Measurements from ENCODE around the gene MRTFA.

MRTFA gene

DNA sequence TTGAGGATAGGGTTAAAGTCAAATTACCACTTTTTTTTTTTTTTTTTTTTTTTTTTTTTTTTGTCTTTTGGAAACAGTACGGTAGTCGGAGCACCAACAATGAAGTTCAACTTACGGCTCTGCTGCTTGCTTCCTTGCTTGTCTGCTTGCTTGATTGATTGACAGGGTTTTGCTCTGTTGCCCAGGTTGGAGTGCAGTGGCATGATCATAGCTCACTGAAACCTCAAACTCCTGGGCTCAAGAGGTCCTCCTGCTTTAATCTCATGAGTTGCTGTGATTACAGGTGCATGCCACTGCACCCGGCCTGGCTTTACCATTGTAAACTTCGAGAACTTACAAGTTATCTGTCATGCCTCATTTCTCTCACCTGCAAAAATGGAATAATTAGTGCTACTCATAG, 260.4 kb downstream of the MRTFA start:
- DNase-seq: no peak

GRCh38 chr22:40374567-40374966, 262.0 kb downstream of the MRTFA start:
- DNase-seq: no peak

- DNase-seq: no peak
Measured at GRCh38 chr22:40368836-40369235, 267.7 kb downstream of the MRTFA start.

- no peak for DNase-seq
Measured at GRCh38 chr22:40368016-40368415, 268.5 kb downstream of the MRTFA start.

DNA sequence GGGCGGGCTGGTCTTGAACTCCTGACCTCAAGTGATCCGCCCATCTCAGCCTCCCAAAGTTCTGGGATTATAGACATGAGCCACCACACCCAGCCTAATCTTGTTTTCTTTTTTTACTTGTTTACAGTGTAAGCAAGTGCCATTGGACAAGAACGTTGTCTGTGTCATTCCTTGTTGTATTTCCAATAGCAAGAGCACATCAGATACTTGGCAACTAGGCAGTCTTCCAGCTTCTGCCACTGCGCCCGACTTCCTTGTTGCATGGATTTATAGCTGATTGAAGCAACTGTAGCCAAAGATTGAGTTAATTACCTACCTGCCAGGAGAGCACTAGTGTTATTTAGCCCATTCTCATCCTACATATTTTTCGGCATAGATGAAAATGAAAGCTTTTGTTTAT, 269.2 kb downstream of the MRTFA start:
- no peak for DNase-seq

DNA sequence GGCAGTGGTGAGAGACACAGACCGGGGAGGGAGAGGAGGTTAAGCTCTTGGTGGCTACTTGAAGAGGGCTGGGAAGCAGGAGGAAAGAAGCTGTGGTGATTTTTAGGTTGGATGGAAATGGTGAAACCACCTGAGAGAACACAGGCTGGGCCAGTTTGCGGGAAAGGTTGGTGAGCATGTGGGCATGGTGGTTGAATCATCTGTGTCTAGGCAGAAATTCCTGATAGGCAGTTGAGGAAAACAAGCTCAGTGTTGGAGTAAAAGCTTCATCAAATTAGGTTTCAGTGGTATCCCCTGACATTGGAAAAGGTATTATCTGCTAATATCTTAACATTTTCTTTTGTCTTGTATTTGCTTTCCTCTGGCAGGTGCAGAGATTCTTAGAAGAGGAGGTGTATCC, 270.5 kb downstream of the MRTFA start:
- no peak for DNase-seq

GRCh38 chr22:40364431-40364830, 272.1 kb downstream of the MRTFA start:
- DNase-seq: no peak

- DNase-seq: no peak
Measured at GRCh38 chr22:40363059-40363458, 273.5 kb downstream of the MRTFA start.

GRCh38 chr22:40361100-40361499, 275.4 kb downstream of the MRTFA start:
- no peak for DNase-seq
